NCI-H2196 (cell line): ENCODE measurements around the gene ACSS3.

Experiments
- DNase-seq: peaks from one replicate; lab custom pipeline; 2025; ENCODE audit not compliant: unreplicated experiment; lab: John Stamatoyannopoulos, UW

The ACSS3 gene

GRCh38 chr12:81288651-81289050 is 210.8 kb downstream of the ACSS3 start:
- no peak for DNase-seq

- DNase-seq, result no peak
Observed at GRCh38 chr12:81294325-81295190, 216.7 kb downstream of the ACSS3 start.

DNA sequence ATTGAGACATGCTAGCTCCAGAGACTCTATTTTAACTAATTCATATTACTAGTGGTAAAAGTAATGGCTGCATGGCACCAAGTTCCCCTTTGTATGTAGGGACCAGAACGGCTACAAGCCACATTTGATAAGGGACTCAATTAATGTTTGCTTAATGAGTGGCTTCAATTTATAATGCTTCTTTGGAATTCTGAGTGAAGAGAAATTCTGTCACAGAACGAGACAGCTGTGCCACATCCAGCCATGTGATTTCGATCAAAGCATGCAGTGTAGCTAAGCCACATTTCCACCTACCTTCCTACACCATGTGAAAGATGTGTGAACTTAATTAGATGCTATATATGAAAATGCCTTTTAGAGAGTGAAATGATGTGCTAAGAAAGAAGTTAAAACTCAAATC is 217.4 kb downstream of the ACSS3 start:
- no peak for DNase-seq

DNA sequence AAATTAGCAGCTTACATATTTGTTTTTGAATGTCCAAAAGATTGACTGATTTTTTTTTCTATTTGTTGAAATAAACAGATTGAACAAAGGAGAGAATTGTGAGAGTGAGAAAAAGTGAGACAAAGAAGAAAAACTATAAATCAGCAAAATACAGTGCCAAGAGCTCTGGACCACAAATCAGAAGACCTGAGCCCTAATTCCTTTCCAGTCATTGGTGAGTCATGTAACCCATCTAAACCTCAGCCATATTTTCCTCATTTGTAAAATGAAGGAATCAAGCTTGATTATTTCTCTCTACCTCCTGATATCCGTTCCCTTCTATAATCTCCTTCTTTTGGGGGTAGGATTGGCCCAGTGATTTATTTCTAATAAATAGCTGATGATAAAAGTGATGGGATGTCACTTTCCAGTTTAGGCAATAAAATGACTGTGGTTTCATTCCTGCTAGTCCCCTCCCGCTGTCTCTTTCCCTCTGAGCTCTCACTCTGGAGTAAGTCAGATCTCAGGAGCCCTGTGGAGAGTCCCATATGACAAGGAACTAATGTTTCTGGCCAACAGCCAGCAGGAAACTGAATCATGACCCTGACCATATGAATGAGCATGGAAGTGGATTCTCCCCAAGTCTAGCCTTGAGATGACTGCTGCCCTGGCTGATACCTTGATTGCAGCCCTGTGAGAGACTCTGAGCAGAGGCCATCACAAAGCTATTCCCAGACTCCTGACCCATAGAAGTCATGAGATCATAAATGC is 218.9 kb downstream of the ACSS3 start:
- DNase-seq, result no peak

DNA sequence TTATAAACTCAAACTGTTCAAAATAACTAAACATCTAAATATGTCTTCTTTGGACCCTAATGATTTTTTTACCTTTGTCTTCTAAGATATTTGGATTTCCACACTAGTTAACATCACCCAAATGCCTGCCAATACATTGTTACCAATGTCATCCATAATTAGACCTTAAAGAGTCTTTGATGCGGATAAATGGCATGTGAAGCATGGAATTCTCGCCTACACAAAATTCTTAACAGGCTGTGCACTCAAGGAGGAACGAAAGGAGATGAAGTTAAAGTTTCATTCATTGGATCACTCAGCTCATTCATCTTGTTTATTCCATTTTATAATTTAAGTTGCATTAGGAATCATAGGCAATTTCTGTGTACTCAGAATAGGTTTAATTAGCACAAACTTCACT is 219.7 kb downstream of the ACSS3 start:
- DNase-seq, result no peak

- no peak for DNase-seq
Observed at GRCh38 chr12:81300454-81300853, 222.6 kb downstream of the ACSS3 start.

DNA sequence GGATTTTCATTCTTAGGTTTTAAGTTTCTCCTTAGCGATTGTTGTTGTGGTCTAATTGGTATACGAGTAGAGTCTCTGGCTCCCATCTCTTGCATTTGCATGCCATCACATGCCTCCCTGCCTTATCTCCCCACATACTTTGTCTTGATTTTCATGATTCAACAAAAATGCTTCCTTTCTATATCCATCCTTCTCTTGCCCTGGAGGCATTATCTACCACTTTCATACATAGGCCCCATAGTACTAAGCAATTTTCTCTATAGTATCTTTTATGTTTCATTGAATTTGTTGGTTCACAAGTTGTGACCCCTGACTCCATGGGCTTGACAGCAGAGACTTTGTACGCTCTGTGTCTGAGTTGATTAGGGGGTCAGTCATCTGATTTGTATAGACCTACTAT is 226.1 kb downstream of the ACSS3 start:
- DNase-seq, result no peak
